ENCODE results near the gene CCDC91.
A peak's percentile ranks its signal among the peaks of the same experiment; 100 is the strongest.
"Not testable (repeated sequence)": the region's sequence is repeated elsewhere in the genome, so short reads cannot be mapped to it uniquely, and the experiment has no call there.

The CCDC91 gene

GRCh38 chr12:28180786-28181185 lies 9.5 kb upstream of the CCDC91 start:
- no peak for DNase-seq (ENCODE audit: low read depth in 2 of 3, low spot score in 2 of 3)

DNA sequence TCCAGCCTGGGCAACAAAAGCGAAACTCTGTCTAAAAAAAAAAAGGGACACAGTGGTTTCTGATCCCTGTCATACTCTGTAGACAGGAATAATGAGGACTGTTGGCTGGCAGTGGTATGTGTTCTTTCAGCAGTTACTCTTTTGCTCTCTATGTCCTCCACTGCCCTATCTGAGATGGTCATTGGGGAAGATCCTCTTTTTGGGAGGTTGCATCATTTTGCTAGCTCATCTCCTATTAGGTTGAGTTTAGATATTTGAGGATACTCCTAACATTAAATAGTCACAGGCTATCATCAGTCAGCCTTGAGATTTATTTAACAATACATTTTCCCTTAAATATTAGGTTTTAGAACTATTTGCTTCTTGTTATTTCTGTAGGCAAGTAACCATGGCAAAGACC lies 5.9 kb upstream of the CCDC91 start:
- no peak for DNase-seq (ENCODE audit: low read depth in 2 of 3, low spot score in 2 of 3)

GRCh38 chr12:28186500-28186899 lies 3.8 kb upstream of the CCDC91 start:
- no peak for DNase-seq (ENCODE audit: low read depth in 2 of 3, low spot score in 2 of 3)

GRCh38 chr12:28189784-28190320 lies 404 bp upstream of the CCDC91 start:
- no peak for DNase-seq (ENCODE audit: low read depth in 2 of 3, low spot score in 2 of 3)

DNA sequence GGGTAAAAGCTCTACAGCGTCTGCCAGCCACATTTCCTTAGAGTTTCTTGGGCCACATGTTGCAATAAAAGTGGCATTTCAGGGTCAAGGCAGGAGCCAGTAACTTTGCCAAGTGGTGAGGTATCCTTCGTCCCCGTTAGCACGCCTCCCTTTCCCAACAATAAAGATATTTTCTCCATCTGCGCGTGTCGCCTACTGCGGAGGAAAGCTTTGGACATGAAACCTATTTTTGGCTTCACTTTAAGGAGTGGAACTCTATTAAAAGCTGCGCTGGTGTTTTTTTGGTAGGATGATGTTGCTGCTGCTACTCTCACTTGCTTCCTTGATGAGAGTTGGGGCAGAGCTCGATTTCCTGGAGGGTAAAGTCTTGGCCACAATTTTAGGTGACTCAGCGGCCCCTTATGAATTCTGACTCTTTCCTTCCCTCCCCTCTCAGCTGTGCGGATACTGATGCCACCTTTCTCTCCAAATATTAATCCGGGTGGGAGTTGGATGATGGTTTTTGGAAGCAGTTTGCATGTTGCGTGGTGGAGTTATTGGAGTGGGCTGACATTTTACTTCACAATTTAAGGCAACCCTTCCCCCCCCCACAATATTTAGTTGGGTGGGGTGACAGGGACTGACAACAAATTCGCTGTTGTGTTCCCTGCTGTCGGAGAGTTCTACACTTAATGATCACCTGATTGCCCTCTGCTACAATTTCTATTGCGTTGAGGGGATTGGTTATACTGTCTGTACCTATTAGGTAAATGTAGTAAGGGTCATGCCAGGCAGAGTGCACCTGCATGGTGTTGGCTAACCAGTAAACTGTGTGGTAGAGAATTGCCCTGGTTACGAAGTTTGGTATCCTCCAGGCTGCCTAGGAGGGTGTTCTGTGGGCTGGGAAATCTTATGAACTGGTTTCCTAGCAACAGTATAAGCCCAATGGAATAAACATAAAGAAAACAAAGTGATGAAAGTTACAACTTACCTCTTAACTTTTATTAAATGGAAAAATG lies 1.1 kb downstream of the CCDC91 start:
- no peak for DNase-seq (ENCODE audit: low read depth in 2 of 3, low spot score in 2 of 3)

DNA sequence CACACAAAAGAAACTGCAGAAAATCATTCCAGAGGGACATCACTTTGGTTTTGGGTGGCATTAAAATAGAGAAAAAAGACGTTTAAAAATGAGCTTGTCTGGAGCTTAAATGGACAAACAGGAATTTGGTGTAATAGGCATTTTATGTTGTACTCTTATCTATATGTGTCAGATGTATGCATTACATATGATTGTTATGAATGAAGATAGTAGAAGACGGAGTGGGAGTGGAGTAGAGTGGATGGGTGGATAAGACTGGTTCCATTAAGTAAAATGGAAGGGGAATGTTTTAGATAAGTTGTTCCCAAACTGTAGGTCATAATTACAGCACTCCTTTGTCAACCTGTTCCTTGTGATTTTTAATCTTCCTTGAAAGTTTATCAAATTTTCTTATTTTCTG lies 1.9 kb downstream of the CCDC91 start:
- no peak for DNase-seq (ENCODE audit: low read depth in 2 of 3, low spot score in 2 of 3)

GRCh38 chr12:28194621-28195020 lies 4.4 kb downstream of the CCDC91 start:
- DNase-seq (ENCODE audit: low read depth in 2 of 3, low spot score in 2 of 3): not testable (repeated sequence)

DNA sequence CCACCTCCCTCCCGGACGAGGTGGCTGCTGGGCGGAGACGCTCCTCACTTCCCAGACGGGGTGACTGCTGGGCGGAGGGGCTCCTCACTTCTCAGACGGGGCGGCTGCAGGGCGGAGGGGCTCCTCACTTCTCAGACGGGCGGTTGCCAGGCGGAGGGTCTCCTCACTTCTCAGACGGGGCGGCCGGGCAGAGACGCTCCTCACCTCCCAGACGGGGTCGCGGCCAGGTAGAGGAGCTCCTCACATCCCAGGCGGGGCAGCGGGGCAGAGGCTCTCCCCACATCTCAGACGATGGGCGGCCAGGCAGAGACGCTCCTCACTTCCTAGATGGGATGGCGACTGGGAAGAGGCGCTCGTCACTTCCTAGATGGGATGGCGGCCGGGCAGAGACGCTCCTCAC lies 10.9 kb downstream of the CCDC91 start:
- not testable (repeated sequence) for DNase-seq (ENCODE audit: low read depth in 2 of 3, low spot score in 2 of 3)

- DNase-seq (ENCODE audit: low read depth in 2 of 3, low spot score in 2 of 3): no peak
These were observed 12.3 kb downstream of the CCDC91 start for GRCh38 chr12:28202374-28203130.

- no peak for DNase-seq (ENCODE audit: low read depth in 2 of 3, low spot score in 2 of 3)
These were observed 19.5 kb downstream of the CCDC91 start for GRCh38 chr12:28209782-28210181.

DNA sequence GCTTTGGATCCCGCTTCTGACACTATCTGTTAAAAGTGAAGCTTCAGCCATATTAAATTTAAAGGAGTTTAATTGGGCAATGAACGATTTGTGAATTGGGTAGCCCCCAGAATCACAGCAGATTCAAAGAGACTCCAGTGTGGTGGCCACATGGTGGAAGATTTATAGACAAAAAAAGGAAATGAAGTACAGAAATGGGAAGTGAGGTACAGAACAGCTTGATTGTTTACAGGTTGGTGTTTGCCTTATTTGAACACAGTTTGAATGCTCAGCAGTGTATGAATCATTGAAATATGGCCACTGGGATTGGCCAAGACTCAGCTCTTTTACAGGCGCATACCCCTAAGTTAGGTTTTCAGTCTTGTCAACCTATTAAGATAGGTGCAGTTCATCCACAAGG lies 21.9 kb downstream of the CCDC91 start:
- no peak for DNase-seq (ENCODE audit: low read depth in 2 of 3, low spot score in 2 of 3)

GRCh38 chr12:28215021-28215420 lies 24.8 kb downstream of the CCDC91 start:
- DNase-seq (ENCODE audit: low read depth in 2 of 3, low spot score in 2 of 3): no peak

- no peak for DNase-seq (ENCODE audit: low read depth in 2 of 3, low spot score in 2 of 3)
These were observed 25.8 kb downstream of the CCDC91 start for GRCh38 chr12:28216016-28216415.

GRCh38 chr12:28217805-28218204 lies 27.5 kb downstream of the CCDC91 start:
- no peak for DNase-seq (ENCODE audit: low read depth in 2 of 3, low spot score in 2 of 3)

- no peak for DNase-seq (ENCODE audit: low read depth in 2 of 3, low spot score in 2 of 3)
These were observed 28.6 kb downstream of the CCDC91 start for GRCh38 chr12:28218875-28219274.

DNA sequence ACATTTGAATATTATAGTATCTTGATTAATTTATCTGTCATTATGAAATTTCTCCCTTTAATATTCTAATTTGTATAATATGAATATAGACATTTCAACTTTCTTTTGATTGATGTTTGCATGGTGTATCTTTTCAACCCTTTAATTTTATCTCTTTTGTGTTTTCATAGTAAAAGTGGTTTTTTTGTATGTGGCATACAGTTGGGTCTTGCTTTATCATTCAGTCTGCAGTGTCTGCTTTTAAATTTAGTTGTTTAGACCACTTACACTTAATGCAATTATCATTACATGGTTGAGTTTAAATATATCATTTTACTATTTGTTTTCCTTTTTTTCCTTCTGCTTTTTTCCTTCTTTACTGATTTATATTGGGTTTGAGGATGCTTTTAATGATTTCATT lies 29.6 kb downstream of the CCDC91 start:
- DNase-seq (ENCODE audit: low read depth in 2 of 3, low spot score in 2 of 3): no peak

- peak; percentile 45 to 53 (median 49) for DNase-seq (ENCODE audit: low read depth in 2 of 3, low spot score in 2 of 3)
These were observed 31.9 kb downstream of the CCDC91 start for GRCh38 chr12:28222081-28222700.

- DNase-seq (ENCODE audit: low read depth in 2 of 3, low spot score in 2 of 3): no peak
These were observed 32.8 kb downstream of the CCDC91 start for GRCh38 chr12:28223025-28223554.

DNA sequence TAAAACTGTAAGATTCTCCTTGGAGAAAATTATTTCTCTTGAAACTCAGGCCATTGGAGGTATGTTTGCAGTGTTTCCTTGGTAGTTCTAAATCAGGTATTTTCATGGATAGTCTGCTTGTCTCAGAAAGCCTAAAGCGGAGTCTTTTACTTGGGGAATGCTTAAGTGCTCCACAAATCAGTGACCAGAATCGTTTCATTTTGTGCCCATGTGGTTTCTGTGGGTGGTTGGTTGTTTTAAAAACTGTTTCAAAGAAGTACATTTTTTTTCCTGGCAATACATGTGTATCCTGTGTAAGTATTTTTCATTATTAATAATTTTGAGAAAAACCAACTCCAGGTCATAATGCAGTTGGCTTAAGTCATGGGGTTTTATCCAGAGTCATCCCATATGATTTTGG lies 33.6 kb downstream of the CCDC91 start:
- DNase-seq (ENCODE audit: low read depth in 2 of 3, low spot score in 2 of 3): no peak

DNA sequence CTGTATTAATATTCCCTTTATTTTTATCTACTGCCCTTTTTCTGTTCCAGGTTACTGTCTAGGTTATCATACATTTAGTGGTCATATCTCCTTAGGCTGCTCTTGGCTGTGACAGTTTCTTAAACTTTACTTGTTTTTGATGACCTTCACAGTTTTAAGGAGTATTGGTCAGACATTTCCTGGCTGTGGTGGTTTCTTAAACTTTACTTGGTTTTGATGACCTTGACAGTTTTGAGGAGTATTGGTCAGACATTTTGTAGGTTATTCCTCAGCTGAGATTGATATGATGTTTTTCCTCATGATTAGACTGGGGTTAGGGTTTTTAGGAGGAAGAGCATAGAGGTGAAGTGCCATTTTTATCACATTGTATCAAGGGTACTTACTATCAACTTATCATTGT lies 36.4 kb downstream of the CCDC91 start:
- DNase-seq (ENCODE audit: low read depth in 2 of 3, low spot score in 2 of 3): no peak

GRCh38 chr12:28227251-28227650 lies 37.0 kb downstream of the CCDC91 start:
- DNase-seq (ENCODE audit: low read depth in 2 of 3, low spot score in 2 of 3): no peak
